Endothelial cell (in vitro differentiated cells): ENCODE results near the gene TTC7B. TPM values are rescaled to one million over a fixed set of nuclear protein-coding genes. Genes with fewer than 3 reads are reported as not detected.

Source experiments
- DNase-seq: peaks from one replicate; pipeline ENCODE4 v3.0.0; 2021; ENCODE audit warnings: low spot score
- H3K27ac Mint-ChIP-seq: one replicate; pipeline ENCODE4 v1.8.0; 2021; ENCODE audit warnings: mixed read lengths, inconsistent platforms; ENCODE audit not compliant: unreplicated experiment
- H3K27me3 Mint-ChIP-seq: one replicate; pipeline ENCODE4 v1.8.0; 2021; ENCODE audit warnings: mild to moderate bottlenecking, moderate library complexity, mixed read lengths, inconsistent platforms; ENCODE audit not compliant: unreplicated experiment
- H3K36me3 Mint-ChIP-seq: one replicate; pipeline ENCODE4 v1.8.0; 2021; ENCODE audit warnings: mild to moderate bottlenecking, low read depth, mixed read lengths, inconsistent platforms; ENCODE audit not compliant: unreplicated experiment
- H3K4me1 Mint-ChIP-seq: one replicate; pipeline ENCODE4 v1.8.0; 2021; ENCODE audit warnings: mild to moderate bottlenecking, mixed read lengths, inconsistent platforms; ENCODE audit not compliant: unreplicated experiment
- H3K4me3 Mint-ChIP-seq: one replicate; pipeline ENCODE4 v1.8.0; 2021; ENCODE audit warnings: mild to moderate bottlenecking, mixed read lengths, inconsistent platforms; ENCODE audit not compliant: unreplicated experiment
- H3K9me3 Mint-ChIP-seq: one replicate; pipeline ENCODE4 v1.8.0; 2021; ENCODE audit warnings: mixed read lengths, inconsistent platforms; ENCODE audit not compliant: unreplicated experiment
- total RNA-seq: library from RNA; stranded (reverse); fragmentation: NEBNext Ultra II Directional; extraction: Animal tissue kit (Norgen Biotek cat#: 25700); gene quantifications from one replicate; pipeline ENCODE4 v1.2.1, GENCODE V29; 2021; ENCODE audit not compliant: unreplicated experiment
- TF ChIP-seq, protein P1 (sequence below): fragments of 200-600 bp; sonication (generic); IDR thresholded peaks from one replicate; pipeline ENCODE4 v1.5.0; 2021; ENCODE audit warnings: antibody characterized with exemption; ENCODE audit not compliant: unreplicated experiment

Gene TTC7B
- total RNA-seq, 1 donor from 2014 or later, result 93.5 TPM

DNA sequence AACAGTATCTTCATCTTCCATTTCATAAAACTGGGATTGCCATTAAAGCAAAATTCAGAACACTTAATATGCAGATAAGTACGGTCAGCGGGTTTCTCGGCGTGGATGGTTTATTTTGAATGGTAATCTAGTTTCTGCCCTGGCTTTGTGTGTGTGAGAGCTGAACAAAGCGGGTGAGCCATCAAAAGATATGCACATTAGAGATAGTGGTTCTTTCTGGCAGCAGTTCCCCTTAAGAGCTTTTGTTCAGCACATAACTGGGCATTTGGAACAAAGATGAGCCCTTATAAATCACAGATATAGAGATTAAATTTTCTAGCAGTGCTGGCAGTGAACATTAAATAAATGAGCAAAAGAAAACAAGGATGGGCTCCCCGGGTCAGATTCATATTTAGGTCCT is 211.9 kb downstream of the TTC7B start:
- Mint-ChIP-seq H3K27me3 (peaks cover 3% of the 10 kb centered on the region), H3K9me3 (no peaks in the 10 kb centered on the region), H3K4me1 (peaks cover 30% of the 10 kb centered on the region), H3K4me3 (no peak overlapping the region), H3K36me3 (peaks cover 6% of the 10 kb centered on the region), H3K27ac (no peak overlapping the region)
- DNase-seq, result no peak
- TF ChIP-seq, protein P1, sequence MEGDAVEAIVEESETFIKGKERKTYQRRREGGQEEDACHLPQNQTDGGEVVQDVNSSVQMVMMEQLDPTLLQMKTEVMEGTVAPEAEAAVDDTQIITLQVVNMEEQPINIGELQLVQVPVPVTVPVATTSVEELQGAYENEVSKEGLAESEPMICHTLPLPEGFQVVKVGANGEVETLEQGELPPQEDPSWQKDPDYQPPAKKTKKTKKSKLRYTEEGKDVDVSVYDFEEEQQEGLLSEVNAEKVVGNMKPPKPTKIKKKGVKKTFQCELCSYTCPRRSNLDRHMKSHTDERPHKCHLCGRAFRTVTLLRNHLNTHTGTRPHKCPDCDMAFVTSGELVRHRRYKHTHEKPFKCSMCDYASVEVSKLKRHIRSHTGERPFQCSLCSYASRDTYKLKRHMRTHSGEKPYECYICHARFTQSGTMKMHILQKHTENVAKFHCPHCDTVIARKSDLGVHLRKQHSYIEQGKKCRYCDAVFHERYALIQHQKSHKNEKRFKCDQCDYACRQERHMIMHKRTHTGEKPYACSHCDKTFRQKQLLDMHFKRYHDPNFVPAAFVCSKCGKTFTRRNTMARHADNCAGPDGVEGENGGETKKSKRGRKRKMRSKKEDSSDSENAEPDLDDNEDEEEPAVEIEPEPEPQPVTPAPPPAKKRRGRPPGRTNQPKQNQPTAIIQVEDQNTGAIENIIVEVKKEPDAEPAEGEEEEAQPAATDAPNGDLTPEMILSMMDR, result no peak

DNA sequence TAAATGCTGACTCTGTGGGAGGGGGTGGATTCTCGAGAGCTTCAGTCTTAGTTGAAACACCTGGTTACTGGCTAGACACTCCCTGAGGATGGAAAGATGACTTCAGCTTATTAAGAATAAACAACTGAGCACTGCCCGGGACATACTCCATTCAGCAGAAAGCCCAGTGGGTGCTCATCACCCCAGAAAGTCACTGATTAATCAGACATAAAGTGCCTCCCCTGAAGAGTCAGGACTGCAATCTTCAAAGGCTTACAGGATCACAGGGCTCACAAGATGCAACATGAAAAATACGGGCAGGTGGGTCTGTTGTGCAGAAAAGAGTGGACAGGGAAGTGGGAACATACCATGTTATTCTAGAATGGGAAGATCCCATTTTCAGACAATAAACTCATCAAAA is 212.4 kb downstream of the TTC7B start:
- Mint-ChIP-seq H3K27me3 (peaks cover 3% of the 10 kb centered on the region), H3K4me3 (no peak overlapping the region), H3K27ac (no peak overlapping the region), H3K36me3 (peaks cover 6% of the 10 kb centered on the region), H3K4me1 (peaks cover 30% of the 10 kb centered on the region), H3K9me3 (no peaks in the 10 kb centered on the region)
- TF ChIP-seq, protein P1, result no peak
- no peak for DNase-seq

DNA sequence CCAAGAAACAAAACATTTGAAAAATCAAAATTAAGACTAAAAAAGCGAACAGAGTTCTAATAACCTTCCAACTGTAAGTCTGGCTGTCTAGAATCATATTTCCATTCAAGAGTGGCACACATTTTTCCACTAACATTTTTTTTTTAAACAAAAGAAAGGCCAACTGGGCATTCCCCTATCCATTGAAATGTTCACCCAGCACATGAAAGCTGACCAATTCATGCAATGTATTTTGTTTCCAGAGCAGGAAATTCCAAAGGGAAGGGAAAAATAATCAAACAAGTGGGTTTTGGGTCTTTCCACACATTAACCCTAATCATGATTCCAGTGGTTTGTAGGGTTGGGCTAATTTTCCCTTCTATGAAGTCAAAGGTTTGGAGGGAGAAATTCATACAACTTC is 212.9 kb downstream of the TTC7B start:
- Mint-ChIP-seq H3K4me3 (no peak overlapping the region), H3K4me1 (peaks cover 30% of the 10 kb centered on the region), H3K9me3 (no peaks in the 10 kb centered on the region), H3K27me3 (peaks cover 3% of the 10 kb centered on the region), H3K27ac (no peak overlapping the region), H3K36me3 (peaks cover 4% of the 10 kb centered on the region)
- TF ChIP-seq, protein P1, result no peak
- no peak for DNase-seq

DNA sequence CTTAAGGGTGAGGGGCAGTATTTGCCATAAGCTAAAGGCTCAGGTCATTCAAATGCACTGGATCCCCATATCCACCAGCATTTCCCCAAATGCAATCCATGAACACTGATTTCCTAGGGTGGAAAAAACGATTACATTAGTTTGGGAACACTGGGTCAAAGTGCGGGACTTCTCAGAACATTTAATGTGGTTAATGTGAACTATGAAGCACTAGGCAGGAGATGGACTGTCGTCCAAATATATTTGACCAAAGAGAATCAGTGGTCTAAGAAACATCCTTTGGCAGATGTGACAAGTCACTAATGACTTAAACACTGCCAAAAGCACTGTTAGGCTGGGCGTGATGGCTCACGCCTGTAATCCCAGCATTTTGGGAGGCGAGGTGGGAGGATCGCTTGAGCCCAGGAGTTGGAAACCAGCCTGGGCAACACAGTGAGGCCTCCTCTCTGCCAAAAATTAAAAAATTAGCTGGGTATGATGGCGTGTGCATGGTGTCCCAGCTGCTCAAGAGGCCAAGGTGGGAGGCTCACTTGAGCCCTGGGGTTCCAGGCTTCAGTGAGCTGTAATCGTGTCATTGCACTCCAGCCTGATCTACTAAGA is 214.0 kb downstream of the TTC7B start:
- H3K4me1 Mint-ChIP-seq, result peaks cover 30% of the 10 kb centered on the region

DNA sequence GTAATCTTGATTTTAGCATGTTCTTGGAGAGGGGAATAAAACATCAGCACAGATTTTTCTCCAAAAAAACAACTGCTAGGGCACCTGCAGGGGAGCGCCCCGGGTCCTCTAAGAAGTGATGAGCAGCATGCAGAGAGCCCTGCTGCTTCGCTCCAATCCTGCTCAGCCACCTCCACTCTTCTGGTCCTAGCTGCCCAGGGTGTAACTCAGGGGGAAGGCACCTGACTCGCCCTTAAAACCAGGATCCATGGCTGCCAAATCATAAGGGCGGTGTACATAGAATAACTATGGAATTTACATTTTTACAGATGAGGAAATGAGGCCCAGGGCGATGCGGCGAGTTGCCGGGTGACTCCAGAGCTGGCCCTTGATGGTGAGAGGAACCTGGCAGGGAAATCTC is 214.7 kb downstream of the TTC7B start:
- peaks cover 30% of the 10 kb centered on the region for H3K4me1 Mint-ChIP-seq
- H3K4me3 Mint-ChIP-seq, result no peak overlapping the region
- no peak overlapping the region for H3K27ac Mint-ChIP-seq
- DNase-seq, result no peak
- TF ChIP-seq, protein P1, result no peak
- H3K9me3 Mint-ChIP-seq, result no peaks in the 10 kb centered on the region
- H3K27me3 Mint-ChIP-seq, result peaks cover 3% of the 10 kb centered on the region
- H3K36me3 Mint-ChIP-seq, result no peaks in the 10 kb centered on the region

More for the DNA sequence above, 214.0 kb downstream of the TTC7B start:
- TF ChIP-seq, protein P1, result no peak
- Mint-ChIP-seq H3K27me3 (peaks cover 3% of the 10 kb centered on the region), H3K36me3 (no peaks in the 10 kb centered on the region), H3K27ac (no peak overlapping the region), H3K9me3 (no peaks in the 10 kb centered on the region), H3K4me3 (no peak overlapping the region)
- DNase-seq, result no peak
